ENCODE results near the gene NOP10.

DNA sequence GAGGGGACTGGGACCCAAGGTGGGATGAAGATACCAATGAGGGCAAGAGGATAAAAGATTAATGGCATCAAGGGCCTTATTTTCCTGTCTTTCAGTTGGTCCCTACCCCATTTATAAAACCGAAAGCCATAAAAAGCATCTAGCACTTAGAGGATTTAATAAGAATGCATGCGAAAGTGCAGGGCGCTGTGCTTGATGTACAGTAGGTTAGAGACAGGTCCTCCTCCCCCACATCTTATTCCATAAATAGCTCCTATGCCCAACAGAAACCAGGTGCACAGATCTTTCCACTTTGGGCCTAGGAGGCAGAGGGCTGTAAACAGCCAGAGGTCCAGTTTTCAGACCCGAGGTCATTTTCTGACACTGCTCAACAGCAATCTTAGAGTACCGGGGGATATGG is 22.9 kb upstream of the NOP10 start:
- TF ChIP-seq POLR2A (IDR thresholded peaks at IDR 0.05; ENCODE audit: low read depth, low read length) (no peak), POLR2AphosphoS5 (IDR thresholded peaks at IDR 0.05; ENCODE audit: low read depth, low read length) (no peak), SPI1 (IDR thresholded peaks at IDR 0.05; ENCODE audit: low read depth, low read length) (no peak), POU2F2 (IDR thresholded peaks at IDR 0.05; ENCODE audit: low read depth, low read length) (no peak)
